ENCODE results near the gene RAP1GAP.

RAP1GAP gene

DNA sequence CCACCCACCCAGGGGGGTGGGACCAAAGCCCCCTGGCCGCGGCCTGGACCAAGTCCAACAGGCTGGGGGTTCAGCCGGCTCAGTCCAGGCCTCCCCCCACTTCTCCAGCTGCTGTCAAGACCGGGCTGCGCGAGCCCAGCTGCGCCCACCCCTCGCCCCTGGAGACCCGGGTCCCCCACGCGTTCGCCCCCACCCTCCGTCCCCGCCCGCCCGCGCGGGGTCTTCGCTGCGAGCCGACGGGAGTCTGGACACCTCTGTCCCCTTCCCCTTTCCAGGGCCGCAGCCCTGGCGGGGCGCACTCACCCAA lies 253 bp downstream of the RAP1GAP start:
- no peaks in the 10 kb centered on the region for H3K36me3 ChIP-seq (ENCODE audit: control insufficient read depth in 2 of 2, insufficient read depth in 2 of 2, low read length in 2 of 2)
- no peak overlapping the region for H3K27ac ChIP-seq (ENCODE audit: low read depth in 2 of 2, low read length in 2 of 2)
- H3K4me1 ChIP-seq (ENCODE audit: control insufficient read depth in 2 of 2, insufficient read depth in 2 of 2, low read length in 2 of 2), result peaks cover 14% of the 10 kb centered on the region in 2 donors
- no peak overlapping the region for H3K9ac ChIP-seq (ENCODE audit: low read depth in 1 of 2, low read length in 2 of 2)
- peak overlapping the region in 1 of 2 donors; percentile 44 for H3K4me3 ChIP-seq (ENCODE audit: low read length in 2 of 2)
- H3K27me3 ChIP-seq (ENCODE audit: control insufficient read depth in 2 of 2, insufficient read depth in 2 of 2, low read length in 2 of 2), result peaks cover 17 to 36% of the 10 kb centered on the region in 2 donors
- H3K9me3 ChIP-seq (ENCODE audit: control insufficient read depth in 2 of 2, low read length in 2 of 2), result no peaks in the 10 kb centered on the region

DNA sequence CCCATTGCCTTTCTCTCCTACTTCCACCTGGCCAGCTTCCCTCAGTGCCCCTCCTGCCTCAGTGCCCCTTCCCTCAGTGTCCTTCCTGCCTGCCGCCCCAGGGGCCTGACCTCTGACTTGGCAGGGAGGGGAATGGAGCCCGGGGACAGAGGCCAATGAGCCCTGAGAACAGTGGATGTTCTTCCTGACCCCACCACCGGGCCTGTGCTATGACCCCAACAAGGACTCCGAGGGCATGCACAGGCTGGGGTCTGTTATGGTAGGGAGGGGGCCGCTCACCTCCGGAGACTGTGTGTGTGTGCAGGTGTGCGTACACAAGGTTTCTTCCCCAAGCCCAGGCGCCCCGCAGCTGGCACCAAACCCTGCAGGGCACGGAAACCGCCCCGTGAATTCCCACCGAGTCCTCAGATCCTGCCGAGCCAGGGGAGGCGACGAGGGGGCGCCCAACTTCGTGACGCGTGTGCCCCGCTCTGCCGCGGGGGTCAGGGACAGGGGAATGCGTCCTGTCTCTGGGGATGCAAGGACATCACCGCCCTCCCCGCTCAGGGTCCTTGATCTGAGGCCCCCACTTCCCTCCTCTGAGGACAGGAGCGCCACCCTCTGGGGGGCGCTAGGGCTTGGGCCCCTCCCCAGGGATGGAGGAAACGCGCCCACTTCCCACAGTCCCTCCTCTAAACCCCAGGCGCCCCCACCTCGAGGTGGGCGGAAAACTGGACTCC lies 766 bp downstream of the RAP1GAP start:
- H3K4me1 ChIP-seq (ENCODE audit: control insufficient read depth in 2 of 2, insufficient read depth in 2 of 2, low read length in 2 of 2), result peaks cover 12 to 14% of the 10 kb centered on the region in 2 donors
- no peaks in the 10 kb centered on the region for H3K9me3 ChIP-seq (ENCODE audit: control insufficient read depth in 2 of 2, low read length in 2 of 2)
- no peaks in the 10 kb centered on the region for H3K36me3 ChIP-seq (ENCODE audit: control insufficient read depth in 2 of 2, insufficient read depth in 2 of 2, low read length in 2 of 2)
- no peak overlapping the region for H3K4me3 ChIP-seq (ENCODE audit: low read length in 2 of 2)
- H3K27me3 ChIP-seq (ENCODE audit: control insufficient read depth in 2 of 2, insufficient read depth in 2 of 2, low read length in 2 of 2), result peaks cover 17 to 39% of the 10 kb centered on the region in 2 donors
- no peak overlapping the region for H3K27ac ChIP-seq (ENCODE audit: low read depth in 2 of 2, low read length in 2 of 2)
- no peak overlapping the region for H3K9ac ChIP-seq (ENCODE audit: low read depth in 1 of 2, low read length in 2 of 2)

DNA sequence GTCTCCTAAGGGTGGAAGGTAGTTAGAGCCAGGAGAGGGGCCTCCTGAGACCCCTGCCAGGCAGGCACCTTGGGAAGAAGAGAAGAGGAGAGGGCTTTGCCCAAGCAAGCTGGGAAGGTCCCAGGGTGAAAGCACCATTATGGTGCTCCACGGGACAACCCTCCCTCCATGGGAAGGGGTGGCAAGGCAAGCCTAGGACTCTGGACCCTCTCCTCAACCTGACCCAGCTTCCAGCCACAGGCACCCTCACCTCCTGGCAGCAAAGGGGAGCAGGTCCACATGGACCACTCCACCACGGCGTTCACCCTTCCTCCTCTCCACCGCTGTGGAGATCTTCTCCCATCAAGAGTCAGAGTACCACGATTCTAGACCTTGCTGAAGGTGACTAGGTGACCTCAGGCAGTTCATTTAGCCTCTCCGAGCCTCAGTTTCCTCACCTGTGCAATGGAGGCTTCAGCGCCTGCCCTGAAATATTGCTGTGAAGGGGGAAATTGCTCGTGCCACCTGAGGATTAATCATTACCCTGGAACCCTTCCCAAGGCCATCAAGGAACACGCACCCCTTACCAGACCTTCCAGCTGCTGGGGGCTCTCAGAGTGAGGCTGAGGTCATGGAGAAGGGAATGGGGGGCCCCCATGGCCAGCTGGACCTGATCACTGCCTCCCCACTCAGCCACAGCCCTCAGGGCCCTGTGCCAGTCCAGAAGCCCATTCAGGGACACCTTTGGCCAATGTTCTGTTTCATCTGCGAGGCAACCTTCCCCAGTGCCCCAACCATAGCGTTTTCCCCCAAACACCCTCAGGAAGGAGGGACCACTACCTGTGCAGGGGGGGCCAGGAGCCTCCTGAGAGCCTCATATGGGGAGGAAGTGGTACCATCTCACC lies 1.6 kb downstream of the RAP1GAP start:
- no peaks in the 10 kb centered on the region for H3K36me3 ChIP-seq (ENCODE audit: control insufficient read depth in 2 of 2, insufficient read depth in 2 of 2, low read length in 2 of 2)
- H3K4me3 ChIP-seq (ENCODE audit: low read length in 2 of 2), result no peak overlapping the region
- no peak overlapping the region for H3K9ac ChIP-seq (ENCODE audit: low read depth in 1 of 2, low read length in 2 of 2)
- H3K27me3 ChIP-seq (ENCODE audit: control insufficient read depth in 2 of 2, insufficient read depth in 2 of 2, low read length in 2 of 2), result peaks cover 17 to 44% of the 10 kb centered on the region in 2 donors
- H3K27ac ChIP-seq (ENCODE audit: low read depth in 2 of 2, low read length in 2 of 2), result no peak overlapping the region
- peaks cover 12 to 14% of the 10 kb centered on the region in 2 donors for H3K4me1 ChIP-seq (ENCODE audit: control insufficient read depth in 2 of 2, insufficient read depth in 2 of 2, low read length in 2 of 2)
- H3K9me3 ChIP-seq (ENCODE audit: control insufficient read depth in 2 of 2, low read length in 2 of 2), result no peaks in the 10 kb centered on the region

GRCh38 chr1:21666576-21667320 lies 2.4 kb downstream of the RAP1GAP start:
- Histone ChIP-seq H3K4me3 (ENCODE audit: low read length in 2 of 2) (no peak overlapping the region), H3K9ac (ENCODE audit: low read depth in 1 of 2, low read length in 2 of 2) (no peak overlapping the region), H3K4me1 (ENCODE audit: control insufficient read depth in 2 of 2, insufficient read depth in 2 of 2, low read length in 2 of 2) (peaks cover 12 to 14% of the 10 kb centered on the region in 2 donors), H3K36me3 (ENCODE audit: control insufficient read depth in 2 of 2, insufficient read depth in 2 of 2, low read length in 2 of 2) (no peaks in the 10 kb centered on the region), H3K27ac (ENCODE audit: low read depth in 2 of 2, low read length in 2 of 2) (no peak overlapping the region), H3K27me3 (ENCODE audit: control insufficient read depth in 2 of 2, insufficient read depth in 2 of 2, low read length in 2 of 2) (peaks cover 17 to 44% of the 10 kb centered on the region in 2 donors), H3K9me3 (ENCODE audit: control insufficient read depth in 2 of 2, low read length in 2 of 2) (no peaks in the 10 kb centered on the region)

GRCh38 chr1:21665711-21666575 lies 3.2 kb downstream of the RAP1GAP start:
- H3K27ac ChIP-seq (ENCODE audit: low read depth in 2 of 2, low read length in 2 of 2), result no peak overlapping the region
- no peak overlapping the region for H3K9ac ChIP-seq (ENCODE audit: low read depth in 1 of 2, low read length in 2 of 2)
- no peak overlapping the region for H3K4me3 ChIP-seq (ENCODE audit: low read length in 2 of 2)
- no peaks in the 10 kb centered on the region for H3K36me3 ChIP-seq (ENCODE audit: control insufficient read depth in 2 of 2, insufficient read depth in 2 of 2, low read length in 2 of 2)
- H3K9me3 ChIP-seq (ENCODE audit: control insufficient read depth in 2 of 2, low read length in 2 of 2), result no peaks in the 10 kb centered on the region
- peaks cover 12 to 14% of the 10 kb centered on the region in 2 donors for H3K4me1 ChIP-seq (ENCODE audit: control insufficient read depth in 2 of 2, insufficient read depth in 2 of 2, low read length in 2 of 2)
- peaks cover 17 to 43% of the 10 kb centered on the region in 2 donors for H3K27me3 ChIP-seq (ENCODE audit: control insufficient read depth in 2 of 2, insufficient read depth in 2 of 2, low read length in 2 of 2)

DNA sequence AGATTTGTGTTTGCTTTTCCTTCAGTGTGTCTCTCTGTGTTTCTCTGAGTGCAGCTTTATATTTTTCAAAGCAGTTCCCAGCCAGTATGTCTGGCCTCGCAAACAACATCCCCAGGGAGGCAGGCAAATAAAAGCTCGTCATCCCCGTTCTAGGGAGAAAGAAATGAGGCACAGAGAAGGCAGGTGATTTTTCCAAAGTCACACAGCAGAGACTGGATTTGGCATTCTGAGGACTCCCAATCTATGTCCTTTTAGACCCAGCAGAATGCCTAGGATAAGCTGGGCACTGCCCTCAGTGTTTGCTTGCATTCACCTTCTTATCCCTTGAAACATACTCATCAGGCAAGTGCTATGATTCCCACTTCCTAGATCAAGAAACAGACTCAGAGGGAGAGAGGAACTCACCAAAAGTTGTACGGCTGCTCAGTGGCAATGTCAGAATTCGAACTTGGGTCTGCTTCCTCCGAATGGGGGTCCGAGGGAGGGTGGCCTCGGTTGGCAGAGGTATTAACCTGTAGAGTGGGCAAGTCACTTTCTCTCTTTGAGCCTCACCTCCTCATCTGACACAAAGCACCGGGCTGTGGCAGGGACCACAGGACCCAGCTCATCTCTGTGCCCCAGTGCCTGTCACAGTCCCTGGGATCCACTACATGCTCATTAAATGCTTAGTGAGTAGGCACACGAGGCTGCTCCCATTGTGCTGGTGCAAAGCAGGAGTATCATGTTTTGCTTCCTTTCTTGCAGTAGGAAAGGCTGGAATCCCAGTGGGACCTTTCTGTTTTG lies 4.2 kb downstream of the RAP1GAP start:
- peaks cover 22 to 42% of the 10 kb centered on the region in 2 donors for H3K27me3 ChIP-seq (ENCODE audit: control insufficient read depth in 2 of 2, insufficient read depth in 2 of 2, low read length in 2 of 2)
- peaks cover 12 to 14% of the 10 kb centered on the region in 2 donors for H3K4me1 ChIP-seq (ENCODE audit: control insufficient read depth in 2 of 2, insufficient read depth in 2 of 2, low read length in 2 of 2)
- no peaks in the 10 kb centered on the region for H3K36me3 ChIP-seq (ENCODE audit: control insufficient read depth in 2 of 2, insufficient read depth in 2 of 2, low read length in 2 of 2)
- H3K9ac ChIP-seq (ENCODE audit: low read depth in 1 of 2, low read length in 2 of 2), result no peak overlapping the region
- H3K4me3 ChIP-seq (ENCODE audit: low read length in 2 of 2), result no peak overlapping the region
- no peaks in the 10 kb centered on the region for H3K9me3 ChIP-seq (ENCODE audit: control insufficient read depth in 2 of 2, low read length in 2 of 2)
- H3K27ac ChIP-seq (ENCODE audit: low read depth in 2 of 2, low read length in 2 of 2), result no peak overlapping the region

DNA sequence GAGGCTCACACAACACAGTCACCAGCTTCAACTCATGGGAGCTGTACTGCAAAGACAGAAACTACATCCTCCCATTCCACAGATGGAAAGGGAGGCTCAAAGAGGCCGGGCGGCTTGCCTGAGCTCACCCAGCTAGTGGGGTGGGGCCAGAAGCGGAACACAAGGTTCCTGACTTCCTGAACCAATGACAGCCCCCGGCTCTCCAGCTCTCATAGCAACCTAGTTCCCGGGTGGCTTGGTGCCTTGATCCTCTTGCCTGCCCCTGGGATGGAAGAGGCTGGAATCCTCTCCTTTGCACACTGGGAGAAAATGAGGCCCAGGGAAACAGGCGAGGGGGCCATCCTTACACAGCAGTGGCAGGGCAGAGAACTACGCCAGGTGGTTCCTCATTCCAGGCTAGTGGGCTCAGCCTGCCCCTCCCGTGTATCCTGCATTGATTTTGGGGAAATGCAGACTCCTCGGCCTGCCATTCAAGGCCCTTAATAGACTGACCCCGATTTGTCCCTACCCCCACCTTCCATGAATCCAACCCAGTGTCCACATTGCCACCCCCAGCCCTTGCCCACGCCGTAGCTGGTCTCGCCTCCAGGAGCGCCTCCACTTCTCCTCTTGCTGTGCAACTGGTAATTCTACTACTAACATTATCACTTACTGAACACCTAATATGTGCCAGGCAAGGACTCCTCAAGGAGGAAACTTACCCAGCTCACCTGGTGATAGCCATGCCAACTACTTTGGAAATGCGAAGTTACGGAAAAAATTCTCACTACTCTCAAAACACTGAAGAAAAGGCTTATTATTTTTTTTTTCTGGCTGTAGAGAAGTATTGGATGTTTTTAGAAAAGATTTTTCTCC lies 5.0 kb downstream of the RAP1GAP start:
- Histone ChIP-seq H3K27me3 (ENCODE audit: control insufficient read depth in 2 of 2, insufficient read depth in 2 of 2, low read length in 2 of 2) (peaks cover 27 to 43% of the 10 kb centered on the region in 2 donors), H3K9me3 (ENCODE audit: control insufficient read depth in 2 of 2, low read length in 2 of 2) (no peaks in the 10 kb centered on the region), H3K27ac (ENCODE audit: low read depth in 2 of 2, low read length in 2 of 2) (no peak overlapping the region), H3K4me1 (ENCODE audit: control insufficient read depth in 2 of 2, insufficient read depth in 2 of 2, low read length in 2 of 2) (peaks cover 5 to 9% of the 10 kb centered on the region in 2 donors), H3K9ac (ENCODE audit: low read depth in 1 of 2, low read length in 2 of 2) (no peak overlapping the region), H3K36me3 (ENCODE audit: control insufficient read depth in 2 of 2, insufficient read depth in 2 of 2, low read length in 2 of 2) (no peaks in the 10 kb centered on the region), H3K4me3 (ENCODE audit: low read length in 2 of 2) (no peak overlapping the region)

GRCh38 chr1:21663248-21663950 lies 5.8 kb downstream of the RAP1GAP start:
- H3K36me3 ChIP-seq (ENCODE audit: control insufficient read depth in 2 of 2, insufficient read depth in 2 of 2, low read length in 2 of 2), result no peaks in the 10 kb centered on the region
- H3K9ac ChIP-seq (ENCODE audit: low read depth in 1 of 2, low read length in 2 of 2), result no peak overlapping the region
- no peaks in the 10 kb centered on the region for H3K9me3 ChIP-seq (ENCODE audit: control insufficient read depth in 2 of 2, low read length in 2 of 2)
- H3K4me3 ChIP-seq (ENCODE audit: low read length in 2 of 2), result no peak overlapping the region
- peaks cover 0 to 3% of the 10 kb centered on the region in 2 donors for H3K4me1 ChIP-seq (ENCODE audit: control insufficient read depth in 2 of 2, insufficient read depth in 2 of 2, low read length in 2 of 2)
- no peak overlapping the region for H3K27ac ChIP-seq (ENCODE audit: low read depth in 2 of 2, low read length in 2 of 2)
- peaks cover 23 to 37% of the 10 kb centered on the region in 2 donors for H3K27me3 ChIP-seq (ENCODE audit: control insufficient read depth in 2 of 2, insufficient read depth in 2 of 2, low read length in 2 of 2)

Data from mucosa of rectum (tissue), 2 donors.